ENCODE measurements around the gene NTRK2.

GRCh38 chr9:84659773-84660172 is 9.8 kb upstream of the NTRK2 start:
- TF ChIP-seq CTCF (IDR thresholded peaks at IDR 0.05; ENCODE audit: poor library complexity) (no peak), EZH2 (IDR thresholded peaks at IDR 0.05; ENCODE audit: borderline replicate concordance) (no peak)

All from hepatocyte (in vitro differentiated cells).